Mesodermal cell (in vitro differentiated cells): ENCODE measurements around the gene ZNF121. TPM values are rescaled to one million over a fixed set of nuclear protein-coding genes. Genes with fewer than 3 reads are reported as not detected.

Source experiments
- H3K27ac ChIP-seq: 2 replicates; pipeline ENCODE4 v1.7.0; 2013; ENCODE audit warnings: mild to moderate bottlenecking, low read depth, low read length, moderate library complexity; ENCODE audit not compliant: severe bottlenecking
- H3K36me3 ChIP-seq: 2 replicates; pipeline ENCODE4 v1.7.1; 2013; ENCODE audit warnings: mild to moderate bottlenecking, low read length, moderate library complexity; ENCODE audit not compliant: control insufficient read depth, insufficient read depth
- H3K4me1 ChIP-seq: one replicate; pipeline ENCODE4 v1.7.1; 2013; ENCODE audit warnings: mild to moderate bottlenecking, low read length; ENCODE audit not compliant: insufficient read depth, control insufficient read depth, poor library complexity, severe bottlenecking
- H3K4me3 ChIP-seq: 2 replicates; pipeline ENCODE4 v1.7.0; 2013; ENCODE audit warnings: low read length, control low read depth, mild to moderate bottlenecking; ENCODE audit not compliant: insufficient read depth, poor library complexity, severe bottlenecking; ENCODE audit errors: extremely low read depth
- H3K9me3 ChIP-seq: 2 replicates; pipeline ENCODE4 v1.7.1; 2013; ENCODE audit warnings: mild to moderate bottlenecking, low read length, moderate library complexity; ENCODE audit not compliant: control insufficient read depth
- WGBS, 2 experiments: methylation state at CpG; one replicate each; pipeline ENCODE4 v1.1.5; 2013; ENCODE audit warnings: missing lambda C conversion rate in 2 of 2; ENCODE audit not compliant: insufficient coverage in 2 of 2; 5-methylcytosine and 5-hydroxymethylcytosine counted together
- polyA plus RNA-seq, 2 experiments: library from polyadenylated mRNA; stranded (reverse); fragments of 50-300 nt; gene quantifications; one replicate each; pipeline ENCODE4 v1.2.3, GENCODE V29; 2013

The ZNF121 gene
- 26.5 TPM for polyA plus RNA-seq (2013, experiment 1 of 2)
- 25.7 TPM for polyA plus RNA-seq (2013, experiment 2 of 2)

GRCh38 chr19:9584073-9584833 lies at the start of gene ZNF121:
TSS of gene ZNF121 (minus strand) at chr19:9584504. CDS start at chr19:9568097, 16,407 bp downstream.
- H3K9me3 ChIP-seq = peaks cover 22% of the 10 kb centered on the region
- H3K36me3 ChIP-seq = peaks cover 40% of the 10 kb centered on the region
- H3K4me1 ChIP-seq = no peaks in the 10 kb centered on the region
- peak within 1 kb of the TSS; percentile 82 for H3K27ac ChIP-seq
- 0 to 1% methylated on average over 22 to 49 of the region's 51 CpGs for WGBS, 2 experiments
- peak within 1 kb of the TSS; percentile 77 for H3K4me3 ChIP-seq

- H3K9me3 ChIP-seq = no peaks in the 10 kb centered on the region
- WGBS, 2 experiments = no CpG with 5 or more reads among the region's 2 CpGs
- H3K36me3 ChIP-seq = peaks cover 18% of the 10 kb centered on the region
Observed at GRCh38 chr19:9627856-9628255, 43.6 kb upstream of the ZNF121 start.

GRCh38 chr19:9622531-9622930 lies 38.2 kb upstream of the ZNF121 start:
- 40 to 86% methylated on average over 1 of the region's 2 CpGs for WGBS, 2 experiments
- no peaks in the 10 kb centered on the region for H3K9me3 ChIP-seq
- H3K27ac ChIP-seq = peak overlapping the region; percentile 79
- H3K4me1 ChIP-seq = no peaks in the 10 kb centered on the region
- H3K36me3 ChIP-seq = peaks cover 26% of the 10 kb centered on the region
- peak overlapping the region; percentile 92 for H3K4me3 ChIP-seq

More at GRCh38 chr19:9627856-9628255, 43.6 kb upstream of the ZNF121 start:
- Histone ChIP-seq H3K4me3 (no peak overlapping the region), H3K4me1 (no peaks in the 10 kb centered on the region), H3K27ac (no peak overlapping the region)

GRCh38 chr19:9621156-9622037 lies 37.1 kb upstream of the ZNF121 start, which contains the start of gene ZNF561:
TSS of gene ZNF561 (minus strand) at chr19:9621232. CDS start at chr19:9619456, 1,776 bp downstream.
- Histone ChIP-seq H3K27ac (peak within 1 kb of the TSS; percentile 100), H3K36me3 (peaks cover 38% of the 10 kb centered on the region)
- WGBS, 2 experiments = 4 to 5% methylated on average over 27 to 31 of the region's 33 CpGs

GRCh38 chr19:9620842-9621155 lies 36.5 kb upstream of the ZNF121 start:
- WGBS, 2 experiments = 1 to 2% methylated on average over 12 to 14 of the region's 16 CpGs
- Histone ChIP-seq H3K36me3 (peaks cover 44% of the 10 kb centered on the region), H3K27ac (peak overlapping the region; percentile 100), H3K4me3 (peak overlapping the region; percentile 92), H3K4me1 (no peaks in the 10 kb centered on the region), H3K9me3 (peaks cover 3% of the 10 kb centered on the region)

More at GRCh38 chr19:9621156-9622037, 37.1 kb upstream of the ZNF121 start, which contains the start of gene ZNF561:
- no peaks in the 10 kb centered on the region for H3K4me1 ChIP-seq
- peak within 1 kb of the TSS; percentile 92 for H3K4me3 ChIP-seq
- peaks cover 3% of the 10 kb centered on the region for H3K9me3 ChIP-seq

GRCh38 chr19:9615844-9616243 lies 31.5 kb upstream of the ZNF121 start:
- H3K36me3 ChIP-seq = peaks cover 87% of the 10 kb centered on the region
- no peak overlapping the region for H3K27ac ChIP-seq
- H3K4me1 ChIP-seq = no peaks in the 10 kb centered on the region
- H3K9me3 ChIP-seq = peaks cover 33% of the 10 kb centered on the region
- H3K4me3 ChIP-seq = no peak overlapping the region

GRCh38 chr19:9610484-9611113 lies 26.3 kb upstream of the ZNF121 start:
- peaks cover 53% of the 10 kb centered on the region for H3K9me3 ChIP-seq
- H3K4me1 ChIP-seq = no peaks in the 10 kb centered on the region
- H3K27ac ChIP-seq = no peak overlapping the region
- H3K36me3 ChIP-seq = peaks cover 81% of the 10 kb centered on the region
- no peak overlapping the region for H3K4me3 ChIP-seq
- 100% methylated on average over 2 of the region's 2 CpGs; no CpG with 5 or more reads in 1 of the 2 experiments for WGBS, 2 experiments

- Histone ChIP-seq H3K27ac (no peak overlapping the region), H3K4me1 (no peaks in the 10 kb centered on the region), H3K4me3 (no peak overlapping the region), H3K36me3 (peaks cover 64% of the 10 kb centered on the region), H3K9me3 (peaks cover 46% of the 10 kb centered on the region)
- WGBS, 2 experiments = 100% methylated on average over 1 to 3 of the region's 5 CpGs
Observed at GRCh38 chr19:9608912-9609311, 24.6 kb upstream of the ZNF121 start.

GRCh38 chr19:9597027-9597426 lies 12.7 kb upstream of the ZNF121 start:
- no peaks in the 10 kb centered on the region for H3K36me3 ChIP-seq
- H3K27ac ChIP-seq = no peak overlapping the region
- H3K4me3 ChIP-seq = no peak overlapping the region
- peaks cover 8% of the 10 kb centered on the region for H3K9me3 ChIP-seq
- WGBS, 2 experiments = 69% methylated on average over 2 of the region's 3 CpGs; no CpG with 5 or more reads in 1 of the 2 experiments
- no peaks in the 10 kb centered on the region for H3K4me1 ChIP-seq

GRCh38 chr19:9586764-9587163 lies 2.5 kb upstream of the ZNF121 start:
- Histone ChIP-seq H3K4me1 (no peaks in the 10 kb centered on the region), H3K27ac (no peak overlapping the region), H3K9me3 (peaks cover 4% of the 10 kb centered on the region), H3K36me3 (peaks cover 15% of the 10 kb centered on the region), H3K4me3 (no peak overlapping the region)
- 5 to 33% methylated on average over 3 to 4 of the region's 7 CpGs for whole genome bisulfite sequencing, 2 experiments
